ENCODE data around the gene TWIST2. TPM values are rescaled to one million over a fixed set of nuclear protein-coding genes. Genes with fewer than 3 reads are reported as not detected.

The TWIST2 gene
- total RNA-seq, 1 experiment from 2014 or later = 0.22 TPM

DNA sequence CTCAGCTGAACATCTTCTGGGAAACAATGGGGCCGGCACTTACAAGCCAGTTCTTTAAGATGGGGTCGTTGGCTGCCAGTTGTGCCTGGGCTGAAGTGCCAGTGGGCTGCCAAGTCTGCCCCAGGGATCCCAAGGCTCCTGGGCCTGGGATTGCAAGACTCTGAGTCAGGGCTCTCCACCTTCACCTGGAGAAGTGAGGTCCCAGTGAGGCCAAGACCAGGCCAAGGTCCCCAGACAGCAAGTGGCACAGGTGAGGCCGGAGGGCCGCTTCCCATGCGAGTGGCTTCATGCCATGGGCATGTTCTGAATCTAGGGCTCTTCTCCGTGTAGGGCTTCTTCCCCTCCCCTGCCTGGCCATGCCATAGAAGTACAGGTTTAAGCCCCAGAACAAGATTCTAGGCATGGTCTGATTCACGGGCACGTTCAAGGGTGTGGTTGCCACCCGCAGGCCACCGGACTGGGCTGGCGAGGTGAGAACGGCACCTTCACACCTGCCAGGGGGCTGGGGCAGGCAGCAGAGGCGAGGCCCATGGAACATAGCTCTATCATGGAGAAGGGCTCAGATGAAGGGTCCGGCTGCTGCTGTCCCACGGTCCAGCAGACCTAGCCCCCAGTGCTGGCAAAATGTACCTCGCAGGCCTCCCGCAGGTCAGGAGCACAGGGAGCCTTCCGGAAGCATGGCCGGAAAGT lies 36.4 kb downstream of the TWIST2 start:
- Histone ChIP-seq H4K20me1 (ENCODE audit: control insufficient read depth, insufficient read depth, insufficient read length) (no peaks in the 10 kb centered on the region), H2BK5ac (ENCODE audit: insufficient read length, low read length) (no peak overlapping the region), H2BK12ac (ENCODE audit: insufficient read length, low read depth, low read length) (no peak overlapping the region), H3T11ph (ENCODE audit: low read length) (no peak overlapping the region), H2AK5ac (ENCODE audit: insufficient read length, low read length) (no peak overlapping the region), H3K9ac (ENCODE audit: extremely low read depth, insufficient read length, low read length) (no peak overlapping the region), H3K27ac (ENCODE audit: insufficient read length, low read depth, low read length) (no peak overlapping the region), H3K79me2 (ENCODE audit: insufficient read depth, low read length) (no peaks in the 10 kb centered on the region), H3K79me1 (ENCODE audit: insufficient read depth, low read depth, low read length, poor library complexity, severe bottlenecking) (no peaks in the 10 kb centered on the region), H3K4me1 (ENCODE audit: insufficient read depth, low read length) (no peaks in the 10 kb centered on the region), H3K9me3 (ENCODE audit: control insufficient read depth, low read depth, low read length) (no peaks in the 10 kb centered on the region), H4K5ac (ENCODE audit: insufficient read length, low read depth, low read length) (no peak overlapping the region), H3K4me2 (ENCODE audit: insufficient read depth, insufficient read length, low read length) (no peak overlapping the region), H3K14ac (ENCODE audit: insufficient read depth, low read length) (no peak overlapping the region), H3K56ac (ENCODE audit: insufficient read length, low read depth, low read length) (no peak overlapping the region), H3K23ac (ENCODE audit: insufficient read length, low read depth, low read length) (no peak overlapping the region), H2BK120ac (ENCODE audit: low read depth, low read length, poor library complexity, severe bottlenecking) (no peak overlapping the region), H3K27me3 (ENCODE audit: insufficient read depth, low read length) (no peaks in the 10 kb centered on the region), H4K91ac (ENCODE audit: insufficient read length, low read depth, low read length) (no peak overlapping the region), H2BK15ac (ENCODE audit: low read depth, low read length) (no peak overlapping the region), H4K8ac (replicated peaks; ENCODE audit: insufficient read length, low read depth, low read length) (no peak overlapping the region), H2BK20ac (ENCODE audit: low read depth, low read length, poor library complexity, severe bottlenecking) (no peak overlapping the region), H3K18ac (ENCODE audit: insufficient read length, low read depth, low read length) (no peak overlapping the region), H3K23me2 (ENCODE audit: insufficient read length, low read depth, low read length, poor library complexity, severe bottlenecking) (no peaks in the 10 kb centered on the region), H2AFZ (ENCODE audit: low read length) (no peak overlapping the region), H3K4ac (ENCODE audit: low read depth, low read length) (no peak overlapping the region)
- Mint-ChIP-seq H3K27me3 (ENCODE audit: low read depth) (peaks cover 23% of the 10 kb centered on the region), H3K4me3 (no peak overlapping the region), H3K9me3 (peaks cover 2 to 3% of the 10 kb centered on the region in 2 experiments; a peak in 3 of 5 replicates), H3K4me1 (no peaks in the 10 kb centered on the region), H3K27ac (no peak overlapping the region), H3K36me3 (ENCODE audit: insufficient read depth in 1 of 3, low read depth in 3 of 3) (peaks cover 0 to 6% (median 3%) of the 10 kb centered on the region in 3 experiments; a peak in 1 of 7 replicates)
- WGBS (ENCODE audit: extremely low coverage, insufficient read length, low lambda C conversion rate) = no CpG with 5 or more reads among the region's 19 CpGs
- TF ChIP-seq, protein P1, sequence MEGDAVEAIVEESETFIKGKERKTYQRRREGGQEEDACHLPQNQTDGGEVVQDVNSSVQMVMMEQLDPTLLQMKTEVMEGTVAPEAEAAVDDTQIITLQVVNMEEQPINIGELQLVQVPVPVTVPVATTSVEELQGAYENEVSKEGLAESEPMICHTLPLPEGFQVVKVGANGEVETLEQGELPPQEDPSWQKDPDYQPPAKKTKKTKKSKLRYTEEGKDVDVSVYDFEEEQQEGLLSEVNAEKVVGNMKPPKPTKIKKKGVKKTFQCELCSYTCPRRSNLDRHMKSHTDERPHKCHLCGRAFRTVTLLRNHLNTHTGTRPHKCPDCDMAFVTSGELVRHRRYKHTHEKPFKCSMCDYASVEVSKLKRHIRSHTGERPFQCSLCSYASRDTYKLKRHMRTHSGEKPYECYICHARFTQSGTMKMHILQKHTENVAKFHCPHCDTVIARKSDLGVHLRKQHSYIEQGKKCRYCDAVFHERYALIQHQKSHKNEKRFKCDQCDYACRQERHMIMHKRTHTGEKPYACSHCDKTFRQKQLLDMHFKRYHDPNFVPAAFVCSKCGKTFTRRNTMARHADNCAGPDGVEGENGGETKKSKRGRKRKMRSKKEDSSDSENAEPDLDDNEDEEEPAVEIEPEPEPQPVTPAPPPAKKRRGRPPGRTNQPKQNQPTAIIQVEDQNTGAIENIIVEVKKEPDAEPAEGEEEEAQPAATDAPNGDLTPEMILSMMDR (conservative IDR thresholded peaks at IDR 0.05) = no peak
- no peak for DNase-seq

Measured in H9 (cell line).